Chondrocyte (in vitro differentiated cells): Measurements from ENCODE around the gene LEAP2. TPM values are rescaled to one million over a fixed set of nuclear protein-coding genes. Genes with fewer than 3 reads are reported as not detected.

Experiments used
- DNase-seq: peaks from one replicate; pipeline ENCODE4 v3.0.0; 2021; ENCODE audit warnings: mixed read lengths, low spot score
- H3K27ac Mint-ChIP-seq: one replicate; pipeline ENCODE4 v1.8.0; 2021; ENCODE audit warnings: mild to moderate bottlenecking, moderate library complexity, mixed read lengths; ENCODE audit not compliant: unreplicated experiment
- H3K27me3 Mint-ChIP-seq: 2 replicates; pipeline ENCODE4 v1.8.0; 2021; ENCODE audit warnings: low read depth, mixed read lengths
- H3K36me3 Mint-ChIP-seq: 2 replicates; pipeline ENCODE4 v1.8.0; 2021; ENCODE audit warnings: low read depth, mixed read lengths
- H3K4me1 Mint-ChIP-seq: 2 replicates; pipeline ENCODE4 v1.8.0; 2021; ENCODE audit warnings: low read depth, mild to moderate bottlenecking, mixed read lengths
- H3K4me3 Mint-ChIP-seq: one replicate; pipeline ENCODE4 v1.8.0; 2021; ENCODE audit warnings: mild to moderate bottlenecking, moderate library complexity, mixed read lengths; ENCODE audit not compliant: unreplicated experiment
- H3K9me3 Mint-ChIP-seq: 2 replicates; pipeline ENCODE4 v1.8.0; 2021; ENCODE audit warnings: low read depth, mixed read lengths
- CTCF ChIP-seq: fragments of 200-600 bp; sonication (generic); IDR thresholded peaks from 2 replicates; pipeline ENCODE4 v1.5.0; 2021; ENCODE audit warnings: antibody characterized with exemption, mild to moderate bottlenecking, moderate library complexity
- total RNA-seq: library from RNA; stranded (reverse); gene quantifications from 3 replicates; pipeline ENCODE4 v1.2.1, GENCODE V29; 2021

Gene LEAP2
- total RNA-seq, 1 donor from 2014 or later, result 0.35 TPM

DNA sequence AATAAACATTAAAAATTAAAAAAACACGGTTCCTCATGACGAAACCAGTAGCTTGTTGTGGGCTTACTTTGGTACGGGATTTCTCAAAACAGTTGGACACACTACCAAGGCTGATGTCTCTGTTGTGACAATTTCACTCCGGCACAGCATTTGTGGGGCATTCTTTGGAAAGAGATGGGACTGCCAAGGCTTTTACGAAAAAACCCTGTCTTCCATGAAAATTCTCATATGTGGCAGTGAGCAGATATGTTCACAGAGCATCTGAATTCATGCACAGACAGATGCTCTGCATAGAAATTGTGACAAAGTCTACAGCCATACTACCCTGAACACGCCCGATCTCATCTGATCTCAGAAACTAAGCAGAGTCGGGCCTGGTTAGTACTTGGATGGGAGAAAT is 25.2 kb upstream of the LEAP2 start:
- Mint-ChIP-seq H3K27ac (no peak overlapping the region), H3K36me3 (no peaks in the 10 kb centered on the region), H3K4me3 (no peak overlapping the region), H3K27me3 (no peaks in the 10 kb centered on the region), H3K4me1 (no peaks in the 10 kb centered on the region), H3K9me3 (no peaks in the 10 kb centered on the region)
- TF ChIP-seq CTCF, result no peak
- DNase-seq, result no peak

- no peaks in the 10 kb centered on the region for H3K27me3 Mint-ChIP-seq
- DNase-seq, result no peak
- H3K4me3 Mint-ChIP-seq, result no peak overlapping the region
- no peaks in the 10 kb centered on the region for H3K36me3 Mint-ChIP-seq
- no peaks in the 10 kb centered on the region for H3K9me3 Mint-ChIP-seq
- no peaks in the 10 kb centered on the region for H3K4me1 Mint-ChIP-seq
- no peak overlapping the region for H3K27ac Mint-ChIP-seq
- TF ChIP-seq CTCF, result no peak
These were observed 24.1 kb upstream of the LEAP2 start for GRCh38 chr5:132849347-132849746.

DNA sequence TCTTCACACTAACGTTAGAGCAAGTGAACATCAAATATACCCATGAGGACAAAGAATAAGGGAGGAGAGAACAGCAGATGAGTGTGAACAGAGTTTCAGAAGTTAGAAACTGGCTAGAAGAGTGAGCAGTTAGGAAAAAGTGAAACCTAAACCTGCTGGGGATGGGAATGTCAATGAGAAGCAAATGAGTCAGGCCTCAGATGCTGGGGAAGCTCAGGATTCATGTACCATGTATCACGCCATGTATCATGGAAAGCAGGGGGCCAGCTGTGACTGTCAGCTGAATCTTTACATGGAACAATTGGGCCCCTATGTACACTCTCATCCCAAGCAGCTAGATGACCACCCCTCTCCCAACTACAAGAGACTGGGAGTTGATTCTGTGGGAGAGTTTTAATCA is 23.4 kb upstream of the LEAP2 start:
- no peaks in the 10 kb centered on the region for H3K36me3 Mint-ChIP-seq
- no peaks in the 10 kb centered on the region for H3K27me3 Mint-ChIP-seq
- no peaks in the 10 kb centered on the region for H3K4me1 Mint-ChIP-seq
- TF ChIP-seq CTCF, result no peak
- no peak overlapping the region for H3K27ac Mint-ChIP-seq
- H3K9me3 Mint-ChIP-seq, result no peaks in the 10 kb centered on the region
- H3K4me3 Mint-ChIP-seq, result no peak overlapping the region
- no peak for DNase-seq

DNA sequence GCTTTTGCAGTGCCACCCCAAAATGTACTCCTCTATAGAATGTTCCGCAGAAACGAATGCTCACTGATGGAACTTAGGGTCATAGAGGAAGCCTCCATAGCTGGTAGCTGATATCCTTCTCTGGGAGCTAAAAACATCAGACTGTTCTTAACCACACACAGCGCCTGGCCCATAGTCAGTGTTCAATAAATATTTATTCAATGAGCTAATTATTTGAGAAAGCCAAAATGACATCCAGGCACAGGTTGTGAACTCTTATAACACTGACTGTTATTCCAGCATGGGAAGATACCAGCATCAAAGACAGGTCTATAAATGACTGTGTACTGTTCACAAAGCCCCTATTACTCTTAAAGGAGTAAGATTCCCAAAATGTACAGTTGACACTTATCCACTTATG is 20.1 kb upstream of the LEAP2 start:
- DNase-seq, result no peak
- H3K4me1 Mint-ChIP-seq, result no peaks in the 10 kb centered on the region
- TF ChIP-seq CTCF, result no peak
- no peak overlapping the region for H3K4me3 Mint-ChIP-seq
- H3K36me3 Mint-ChIP-seq, result no peaks in the 10 kb centered on the region
- H3K27me3 Mint-ChIP-seq, result peaks cover 2% of the 10 kb centered on the region
- H3K9me3 Mint-ChIP-seq, result no peaks in the 10 kb centered on the region
- H3K27ac Mint-ChIP-seq, result no peak overlapping the region

DNA sequence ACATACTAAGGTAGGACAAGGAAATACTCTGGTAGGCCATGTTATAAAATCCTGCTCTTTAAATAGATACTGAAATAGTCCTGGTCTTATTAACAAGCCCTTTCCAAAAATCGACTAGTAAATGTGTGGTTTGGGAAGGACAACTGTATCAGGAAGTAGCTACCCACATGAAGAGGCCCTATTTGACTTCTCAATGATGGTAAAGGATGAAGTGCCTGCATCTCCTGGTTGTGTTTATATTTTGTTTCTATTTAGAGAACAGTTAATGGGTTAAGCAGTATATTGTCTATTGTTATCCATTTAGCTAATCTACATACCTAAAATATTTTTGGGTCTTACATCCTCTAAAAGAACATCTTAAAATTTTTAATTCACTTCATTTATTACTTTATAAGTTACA is 19.7 kb upstream of the LEAP2 start:
- TF ChIP-seq CTCF, result no peak
- Mint-ChIP-seq H3K4me3 (no peak overlapping the region), H3K27ac (no peak overlapping the region), H3K27me3 (peaks cover 2% of the 10 kb centered on the region), H3K36me3 (no peaks in the 10 kb centered on the region), H3K9me3 (no peaks in the 10 kb centered on the region), H3K4me1 (no peaks in the 10 kb centered on the region)
- no peak for DNase-seq
